ENCODE data around the gene HAUS8. TPM values are rescaled to one million over a fixed set of nuclear protein-coding genes. Genes with fewer than 3 reads are reported as not detected.

Gene HAUS8
- total RNA-seq, 4 donors from 2014 or later = 3.0 to 5.8 (median 3.2) TPM

DNA sequence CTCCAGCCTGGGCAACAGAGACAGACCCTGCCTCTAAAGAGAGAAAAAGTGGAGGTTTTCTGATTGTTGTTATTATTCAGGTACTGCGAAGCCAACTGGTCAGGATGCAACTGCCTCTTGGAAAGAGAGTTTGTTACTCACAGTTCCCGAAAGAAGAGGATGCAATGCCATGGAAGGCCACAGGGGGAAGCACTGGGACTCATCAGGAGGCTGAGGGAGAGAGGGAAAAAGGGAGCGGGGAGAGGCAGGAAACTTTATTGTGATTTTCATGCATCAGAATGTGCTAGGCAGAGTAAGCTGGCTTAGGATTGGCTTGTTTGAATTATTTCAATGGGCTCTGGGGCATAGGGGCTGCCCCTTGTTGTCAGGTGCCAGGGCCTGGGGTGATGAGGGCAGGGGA, 27.9 kb upstream of the HAUS8 start:
- Histone ChIP-seq H3K27me3 (no peaks in the 10 kb centered on the region), H3K9me3 (peaks cover 0 to 3% (median 0%) of the 10 kb centered on the region in 3 donors), H3K36me3 (peaks cover 6 to 61% (median 14%) of the 10 kb centered on the region in 3 donors), H3K4me1 (peaks cover 8 to 17% (median 10%) of the 10 kb centered on the region in 3 donors), H3K27ac (no peak overlapping the region), H3K4me3 (no peak overlapping the region)
- DNase-seq = no peak
- intact Hi-C loops (cut with DNase I) = no loop called here
- 88 to 97% methylated on average over 2 to 3 of the region's 3 CpGs for WGBS, 2 donors
- TF ChIP-seq CTCF (IDR thresholded peaks at IDR 0.05) (peak in 4 of 6 experiments; percentile 18 to 58 (median 48)), POLR2A (IDR thresholded peaks at IDR 0.05) (no peak)

- peaks cover 6 to 62% (median 14%) of the 10 kb centered on the region in 3 donors for H3K36me3 ChIP-seq
- WGBS, 2 donors = 87 to 100% methylated on average over 4 to 32 of the region's 59 CpGs
- H3K9me3 ChIP-seq = peaks cover 0 to 3% (median 0%) of the 10 kb centered on the region in 3 donors
- TF ChIP-seq CTCF (IDR thresholded peaks at IDR 0.05) (no peak), POLR2A (IDR thresholded peaks at IDR 0.05) (no peak)
- H3K27ac ChIP-seq = no peak overlapping the region
- H3K27me3 ChIP-seq = no peaks in the 10 kb centered on the region
- peaks cover 0 to 17% (median 4%) of the 10 kb centered on the region in 3 donors for H3K4me1 ChIP-seq
- no peak for DNase-seq
- intact Hi-C loops (cut with DNase I) = no loop called here
- no peak overlapping the region for H3K4me3 ChIP-seq
Observed at GRCh38 chr19:17101686-17102628, 26.7 kb upstream of the HAUS8 start.

- TF ChIP-seq CTCF (IDR thresholded peaks at IDR 0.05) (no peak), POLR2A (IDR thresholded peaks at IDR 0.05) (no peak)
- Histone ChIP-seq H3K4me3 (no peak overlapping the region), H3K4me1 (peaks cover 8 to 34% (median 10%) of the 10 kb centered on the region in 3 donors), H3K27me3 (no peaks in the 10 kb centered on the region), H3K9me3 (peaks cover 0 to 3% (median 0%) of the 10 kb centered on the region in 3 donors), H3K27ac (peak overlapping the region in 3 of 4 donors; percentile 19 to 59 (median 58)), H3K36me3 (peaks cover 6 to 30% (median 14%) of the 10 kb centered on the region in 3 donors)
- intact Hi-C loops (cut with DNase I) = no loop called here
- DNase-seq = no peak
- WGBS, 2 donors = 83 to 95% methylated on average over 9 of the region's 9 CpGs
Observed at GRCh38 chr19:17098326-17098725, 23.1 kb upstream of the HAUS8 start.

DNA sequence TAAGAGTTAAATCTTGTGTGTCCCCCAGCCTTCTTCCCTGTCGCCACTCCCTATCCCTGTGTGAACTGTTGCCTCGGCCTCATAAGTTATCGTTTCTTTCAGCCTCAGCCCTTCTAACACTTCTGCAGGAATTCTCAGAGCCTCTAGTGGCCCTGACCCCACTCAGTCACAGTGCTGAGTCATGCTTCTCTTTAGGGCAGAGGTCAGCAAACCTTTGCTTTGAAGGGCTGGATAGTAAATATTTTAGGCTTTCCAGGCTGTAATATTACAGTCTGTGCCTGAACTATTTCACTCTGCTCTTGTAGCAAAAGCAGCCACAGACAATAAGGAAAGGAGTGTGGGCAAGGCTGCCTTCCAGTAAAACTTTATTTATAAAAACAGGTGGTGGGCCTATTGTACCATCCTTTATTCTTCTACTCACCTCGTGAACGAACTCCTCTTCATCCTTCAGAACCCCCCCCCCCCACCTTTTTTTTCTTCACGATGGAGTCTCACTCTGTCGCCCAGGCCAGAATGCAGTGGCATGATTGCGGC, 22.4 kb upstream of the HAUS8 start:
- no peaks in the 10 kb centered on the region for H3K9me3 ChIP-seq
- H3K4me1 ChIP-seq = peaks cover 8 to 38% (median 10%) of the 10 kb centered on the region in 3 donors
- peak overlapping the region in 3 of 4 donors; percentile 19 to 59 (median 58) for H3K27ac ChIP-seq
- intact Hi-C loops (cut with DNase I) = no loop called here
- H3K36me3 ChIP-seq = peaks cover 6 to 24% (median 14%) of the 10 kb centered on the region in 3 donors
- TF ChIP-seq POLR2A (IDR thresholded peaks at IDR 0.05) (no peak), CTCF (IDR thresholded peaks at IDR 0.05) (no peak)
- no peak overlapping the region for H3K4me3 ChIP-seq
- 82 to 85% methylated on average over 8 of the region's 8 CpGs for WGBS, 2 donors
- DNase-seq = no peak
- H3K27me3 ChIP-seq = no peaks in the 10 kb centered on the region
